ENCODE data around the gene MYO7B.

MYO7B gene

GRCh38 chr2:127664895-127665225 lies 129.4 kb downstream of the MYO7B start:
- no peak overlapping the region for H3K4me3 ChIP-seq (ENCODE audit: low read depth, low read length)
- DNase-seq (ENCODE audit: low read depth): no peak
- no peak for TF ChIP-seq CTCF (conservative IDR thresholded peaks at IDR 0.05; ENCODE audit: low read depth, low read length)

- no peak overlapping the region for H3K4me3 ChIP-seq (ENCODE audit: low read depth, low read length)
- TF ChIP-seq CTCF (conservative IDR thresholded peaks at IDR 0.05; ENCODE audit: low read depth, low read length): no peak
- no peak for DNase-seq (ENCODE audit: low read depth)
Observed at GRCh38 chr2:127665267-127665893, 129.9 kb downstream of the MYO7B start.

DNA sequence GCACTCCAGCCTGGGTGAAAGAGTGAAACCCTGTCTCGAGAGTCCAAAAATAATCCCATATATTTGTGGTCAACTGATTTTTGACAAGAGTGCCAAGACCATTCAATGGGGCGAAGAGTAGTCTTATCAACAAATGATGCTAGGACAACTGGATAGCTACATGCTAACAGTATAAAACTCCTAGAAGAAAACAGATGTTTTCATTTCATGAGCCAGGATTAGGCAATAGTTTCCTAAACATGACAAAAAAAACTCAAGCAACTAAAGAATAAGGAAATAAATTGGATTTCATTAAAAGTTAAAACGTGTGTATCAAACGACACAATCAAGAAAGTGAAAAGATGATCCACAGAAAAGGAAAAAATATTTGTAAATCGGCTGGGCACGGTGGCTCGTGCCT lies 133.6 kb downstream of the MYO7B start:
- DNase-seq (ENCODE audit: low read depth): no peak
- no peak for TF ChIP-seq CTCF (conservative IDR thresholded peaks at IDR 0.05; ENCODE audit: low read depth, low read length)
- no peak overlapping the region for H3K4me3 ChIP-seq (ENCODE audit: low read depth, low read length)

DNA sequence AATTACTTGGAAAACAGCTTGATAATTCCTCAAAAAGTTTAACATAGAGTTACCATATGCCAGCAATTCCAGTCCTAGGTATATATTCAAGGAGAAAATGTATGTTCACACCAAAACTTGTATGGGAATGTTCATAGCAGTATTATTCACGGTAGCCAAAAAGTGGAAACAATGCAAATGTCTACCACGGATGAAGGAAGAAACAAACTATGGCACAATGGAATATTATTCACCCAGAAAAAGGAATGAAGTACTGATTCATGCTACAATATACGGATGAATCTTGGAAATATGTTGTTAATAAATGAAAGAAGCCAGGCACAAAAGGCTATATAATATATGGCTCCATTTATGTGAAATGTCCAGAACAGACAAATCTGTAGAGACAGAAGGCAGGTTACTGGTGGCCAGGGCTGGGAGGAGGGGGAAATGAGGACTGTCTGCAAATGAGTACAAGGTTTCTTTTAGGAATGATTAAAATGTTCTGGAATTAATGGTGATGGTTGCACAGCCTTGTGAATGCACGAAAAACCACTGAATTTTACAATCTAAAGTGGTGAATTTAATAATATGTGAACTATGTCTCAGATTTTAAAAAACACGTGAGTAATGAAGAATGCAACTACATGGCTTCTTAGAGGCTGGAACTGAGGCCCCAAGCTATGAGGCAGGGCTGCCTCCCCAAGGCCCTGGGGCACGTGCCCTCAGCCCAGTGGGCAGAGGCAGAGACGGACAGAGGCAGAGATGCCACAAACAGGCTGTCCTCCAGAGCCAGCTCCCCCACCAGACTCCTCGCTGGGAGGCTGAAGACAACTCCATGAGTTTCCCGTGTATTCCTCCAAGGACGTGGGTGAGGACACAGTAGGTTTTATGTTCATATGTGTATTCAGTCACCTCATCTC lies 134.8 kb downstream of the MYO7B start:
- no peak for DNase-seq (ENCODE audit: low read depth)
- TF ChIP-seq CTCF (conservative IDR thresholded peaks at IDR 0.05; ENCODE audit: low read depth, low read length): no peak
- H3K4me3 ChIP-seq (ENCODE audit: low read depth, low read length): no peak overlapping the region

DNA sequence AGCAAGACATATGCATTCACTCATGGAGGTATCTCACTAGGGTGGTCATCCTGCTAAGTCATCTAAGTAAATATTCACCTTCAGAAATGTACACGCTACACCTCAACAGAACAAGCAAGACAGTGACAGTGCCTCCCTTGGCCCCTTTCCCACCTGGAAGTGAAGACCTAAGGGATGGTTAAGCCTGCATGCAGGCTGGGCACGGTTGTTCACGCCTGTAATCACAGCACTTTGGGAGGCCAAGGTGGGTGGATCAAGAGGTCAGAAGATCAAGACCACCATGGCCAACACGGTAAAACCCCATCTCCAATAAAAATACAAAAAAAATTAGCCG lies 135.4 kb downstream of the MYO7B start:
- DNase-seq (ENCODE audit: low read depth): no peak
- no peak overlapping the region for H3K4me3 ChIP-seq (ENCODE audit: low read depth, low read length)

GRCh38 chr2:127671557-127672302 lies 136.2 kb downstream of the MYO7B start:
- no peak for TF ChIP-seq CTCF (conservative IDR thresholded peaks at IDR 0.05; ENCODE audit: low read depth, low read length)
- DNase-seq (ENCODE audit: low read depth): no peak
- no peak overlapping the region for H3K4me3 ChIP-seq (ENCODE audit: low read depth, low read length)

More for the DNA sequence above, 135.4 kb downstream of the MYO7B start:
- no peak for TF ChIP-seq CTCF (conservative IDR thresholded peaks at IDR 0.05; ENCODE audit: low read depth, low read length)

Measured in choroid plexus epithelial cell (primary cell).